H9 (cell line): ENCODE results near the gene B3GLCT. TPM values are rescaled to one million over a fixed set of nuclear protein-coding genes. Genes with fewer than 3 reads are reported as not detected.

ENCODE experiments used
- DNase-seq: peaks from one replicate; pipeline ENCODE4 v3.0.0-alpha.2; 2017
- H2AFZ ChIP-seq: one replicate; pipeline ENCODE4 v1.6.1; 2013; ENCODE audit warnings: mild to moderate bottlenecking, low read length, control low read depth, moderate library complexity
- H2AK5ac ChIP-seq: 2 replicates; pipeline ENCODE4 v1.6.1; 2013; ENCODE audit warnings: low read length, control low read depth, mixed read lengths; ENCODE audit not compliant: insufficient read length
- H2BK120ac ChIP-seq: one replicate; pipeline ENCODE4 v1.6.1; 2013; ENCODE audit warnings: low read depth, mild to moderate bottlenecking, low read length, control low read depth, inconsistent platforms; ENCODE audit not compliant: poor library complexity, severe bottlenecking
- H2BK12ac ChIP-seq: 2 replicates; pipeline ENCODE4 v1.6.1; 2013; ENCODE audit warnings: low read length, control low read depth, mixed read lengths, low read depth; ENCODE audit not compliant: insufficient read length
- H2BK15ac ChIP-seq: 2 replicates; pipeline ENCODE4 v1.6.1; 2013; ENCODE audit warnings: low read depth, low read length, control low read depth
- H2BK20ac ChIP-seq: one replicate; pipeline ENCODE4 v1.6.1; 2013; ENCODE audit warnings: low read depth, mild to moderate bottlenecking, low read length, control low read depth, inconsistent platforms; ENCODE audit not compliant: poor library complexity, severe bottlenecking
- H2BK5ac ChIP-seq: 2 replicates; pipeline ENCODE4 v1.6.1; 2013; ENCODE audit warnings: low read length, control low read depth, mixed read lengths; ENCODE audit not compliant: insufficient read length
- H3K14ac ChIP-seq: 2 replicates; pipeline ENCODE4 v1.6.1; 2013; ENCODE audit warnings: low read length, control low read depth; ENCODE audit not compliant: insufficient read depth
- H3K18ac ChIP-seq: 2 replicates; pipeline ENCODE4 v1.6.1; 2013; ENCODE audit warnings: low read depth, mild to moderate bottlenecking, mixed read lengths, low read length, control low read depth; ENCODE audit not compliant: insufficient read length
- H3K23ac ChIP-seq: 2 replicates; pipeline ENCODE4 v1.6.1; 2013; ENCODE audit warnings: low read length, control low read depth, mixed read lengths, low read depth; ENCODE audit not compliant: insufficient read length
- H3K23me2 ChIP-seq: 2 replicates; pipeline ENCODE4 v1.6.1; 2013; ENCODE audit warnings: low read depth, mild to moderate bottlenecking, mixed read lengths, low read length, control low read depth; ENCODE audit not compliant: insufficient read length, poor library complexity, severe bottlenecking
- H3K27ac ChIP-seq: 2 replicates; pipeline ENCODE4 v1.5.1; 2013; ENCODE audit warnings: low read length, control low read depth, mixed read lengths, low read depth; ENCODE audit not compliant: insufficient read length
- H3K27me3 ChIP-seq: 2 replicates; pipeline ENCODE4 v1.6.1; 2013; ENCODE audit warnings: low read length, control low read depth, inconsistent platforms; ENCODE audit not compliant: insufficient read depth
- H3K4ac ChIP-seq: 2 replicates; pipeline ENCODE4 v1.6.1; 2013; ENCODE audit warnings: low read depth, mild to moderate bottlenecking, control low read depth, inconsistent platforms, low read length, moderate library complexity
- H3K4me1 ChIP-seq: 2 replicates; pipeline ENCODE4 v1.6.1; 2013; ENCODE audit warnings: low read length, control low read depth, inconsistent platforms; ENCODE audit not compliant: insufficient read depth
- H3K4me2 ChIP-seq: 2 replicates; pipeline ENCODE4 v1.6.1; 2013; ENCODE audit warnings: low read length, control low read depth, mixed read lengths; ENCODE audit not compliant: insufficient read length, insufficient read depth
- H3K56ac ChIP-seq: 2 replicates; pipeline ENCODE4 v1.6.1; 2013; ENCODE audit warnings: low read depth, mild to moderate bottlenecking, mixed read lengths, low read length, control low read depth; ENCODE audit not compliant: insufficient read length
- H3K79me1 ChIP-seq: 2 replicates; pipeline ENCODE4 v1.6.1; 2013; ENCODE audit warnings: low read depth, mild to moderate bottlenecking, moderate library complexity, low read length, control low read depth, inconsistent platforms; ENCODE audit not compliant: insufficient read depth, poor library complexity, severe bottlenecking
- H3K79me2 ChIP-seq: 2 replicates; pipeline ENCODE4 v1.6.1; 2013; ENCODE audit warnings: low read length, control low read depth, inconsistent platforms; ENCODE audit not compliant: insufficient read depth
- H3K9ac ChIP-seq: 2 replicates; pipeline ENCODE4 v1.6.1; 2013; ENCODE audit warnings: low read length, control low read depth, mixed read lengths; ENCODE audit not compliant: insufficient read length; ENCODE audit errors: extremely low read depth
- H3K9me3 ChIP-seq: one replicate; pipeline ENCODE4 v1.6.1; 2013; ENCODE audit warnings: low read depth, low read length, inconsistent platforms; ENCODE audit not compliant: control insufficient read depth
- H3T11ph ChIP-seq: one replicate; pipeline ENCODE4 v1.6.1; 2013; ENCODE audit warnings: mild to moderate bottlenecking, low read length, control low read depth, inconsistent platforms
- H4K20me1 ChIP-seq: one replicate; pipeline ENCODE4 v1.6.1; 2013; ENCODE audit not compliant: control insufficient read depth, insufficient read length, insufficient read depth
- H4K5ac ChIP-seq: 2 replicates; pipeline ENCODE4 v1.6.1; 2013; ENCODE audit warnings: low read depth, mild to moderate bottlenecking, mixed read lengths, low read length, control low read depth; ENCODE audit not compliant: insufficient read length
- H4K8ac ChIP-seq: replicated peaks from 2 replicates; pipeline ENCODE4 v1.6.1; 2013; ENCODE audit warnings: low read length, control low read depth, mixed read lengths, low read depth; ENCODE audit not compliant: insufficient read length
- H4K91ac ChIP-seq: 2 replicates; pipeline ENCODE4 v1.6.1; 2013; ENCODE audit warnings: low read depth, mild to moderate bottlenecking, moderate library complexity, mixed read lengths, low read length, control low read depth; ENCODE audit not compliant: insufficient read length
- H3K27ac Mint-ChIP-seq, 3 experiments: 2 replicates in 2 of 3; 3 replicates in 1 of 3; pipeline ENCODE4 v1.8.0; 2020 to 2021; ENCODE audit warnings: mixed read lengths in 3 of 3, mild to moderate bottlenecking in 1 of 3, moderate library complexity in 1 of 3
- H3K27me3 Mint-ChIP-seq: 2 replicates; pipeline ENCODE4 v1.8.0; 2021; ENCODE audit warnings: low read depth, mild to moderate bottlenecking, moderate library complexity, mixed read lengths
- H3K36me3 Mint-ChIP-seq, 3 experiments: 2 replicates in 2 of 3; 3 replicates in 1 of 3; pipeline ENCODE4 v1.8.0; 2020 to 2021; ENCODE audit warnings: low read depth in 3 of 3, mixed read lengths in 3 of 3; ENCODE audit not compliant: insufficient read depth in 1 of 3
- H3K4me1 Mint-ChIP-seq, 2 experiments: 2 replicates each; pipeline ENCODE4 v1.8.0; 2020; ENCODE audit warnings: mixed read lengths in 2 of 2
- H3K4me3 Mint-ChIP-seq, 2 experiments: 2 replicates in 1 of 2; 3 replicates in 1 of 2; pipeline ENCODE4 v1.8.0; 2020 to 2021; ENCODE audit warnings: mild to moderate bottlenecking in 2 of 2, mixed read lengths in 2 of 2, moderate library complexity in 1 of 2
- H3K9me3 Mint-ChIP-seq, 2 experiments: 2 replicates in 1 of 2; 3 replicates in 1 of 2; pipeline ENCODE4 v1.8.0; 2020; ENCODE audit warnings: mild to moderate bottlenecking in 2 of 2, mixed read lengths in 2 of 2, moderate library complexity in 1 of 2
- CTCF ChIP-seq: fragments of 200-600 bp; sonication (generic); conservative IDR thresholded peaks from 3 replicates; pipeline ENCODE4 v1.8.0; 2021; ENCODE audit warnings: antibody characterized with exemption, mild to moderate bottlenecking
- WGBS: extraction: QIAGEN DNeasy Blood & Tissue Kit; methylation state at CpG from one replicate; pipeline ENCODE4 v1.1.7; 2013; ENCODE audit warnings: missing lambda C conversion rate, low lambda C conversion rate, mixed read lengths; ENCODE audit not compliant: insufficient read length; ENCODE audit errors: extremely low coverage; 5-methylcytosine and 5-hydroxymethylcytosine counted together
- total RNA-seq: library from RNA; stranded (reverse); gene quantifications from 2 replicates; pipeline ENCODE4 v1.2.1, GENCODE V29; 2021

The B3GLCT gene
- total RNA-seq, 1 experiment from 2014 or later, result 5.4 TPM

GRCh38 chr13:31192306-31192705, 7.5 kb upstream of the B3GLCT start:
- Histone ChIP-seq H4K5ac (no peak overlapping the region), H2BK20ac (no peak overlapping the region), H3K9ac (no peak overlapping the region), H4K8ac (no peak overlapping the region), H3K79me2 (no peaks in the 10 kb centered on the region), H3K79me1 (no peaks in the 10 kb centered on the region), H2BK120ac (no peak overlapping the region), H3K27ac (no peak overlapping the region), H2BK15ac (no peak overlapping the region), H2AFZ (no peak overlapping the region), H3T11ph (no peak overlapping the region), H3K23ac (no peak overlapping the region), H3K4ac (no peak overlapping the region), H3K23me2 (no peaks in the 10 kb centered on the region), H3K14ac (no peak overlapping the region), H3K27me3 (no peaks in the 10 kb centered on the region), H3K56ac (no peak overlapping the region), H2BK5ac (no peak overlapping the region), H3K18ac (no peak overlapping the region), H3K4me1 (no peaks in the 10 kb centered on the region; the same call in 1 of the 2 replicates), H2BK12ac (no peak overlapping the region), H4K20me1 (no peaks in the 10 kb centered on the region), H2AK5ac (no peak overlapping the region), H3K9me3 (no peaks in the 10 kb centered on the region), H3K4me2 (no peak overlapping the region), H4K91ac (no peak overlapping the region)
- DNase-seq, result no peak
- Mint-ChIP-seq H3K36me3 (peaks cover 0 to 2% (median 0%) of the 10 kb centered on the region in 3 experiments; a peak in 2 of 7 replicates), H3K27ac (no peak overlapping the region), H3K4me3 (no peak overlapping the region), H3K4me1 (peaks cover 3% of the 10 kb centered on the region in 2 experiments), H3K9me3 (peaks cover 4 to 5% of the 10 kb centered on the region in 2 experiments; a peak in 3 of 5 replicates), H3K27me3 (peaks cover 5% of the 10 kb centered on the region; the same call in 1 of the 2 replicates)
- WGBS, result no CpG with 5 or more reads among the region's 6 CpGs
- TF ChIP-seq CTCF, result no peak
